Vagina (tissue), 2 donors: ENCODE results near the gene IL1F10.

Experiments
- POLR2A ChIP-seq, 2 donors: fragments of 450-650 bp; IDR thresholded peaks; one replicate each; pipeline ENCODE4 v1.6.1; 2017; ENCODE audit warnings: antibody characterized with exemption in 2 of 2, mild to moderate bottlenecking in 2 of 2, moderate library complexity in 2 of 2
- POLR2AphosphoS5 ChIP-seq, 2 donors: sonication (generic); formaldehyde crosslinking; IDR thresholded peaks; one replicate each; pipeline ENCODE4 v1.9.0; 2017; ENCODE audit warnings: antibody characterized with exemption in 2 of 2, mild to moderate bottlenecking in 2 of 2, low read depth in 1 of 2; ENCODE audit not compliant: insufficient read depth in 1 of 2

- no peak for TF ChIP-seq POLR2AphosphoS5 (IDR thresholded peaks at IDR 0.05; ENCODE audit: insufficient read depth in 1 of 2, low read depth in 1 of 2)
- no peak for TF ChIP-seq POLR2A (IDR thresholded peaks at IDR 0.05)
These were observed 31.0 kb upstream of the IL1F10 start for GRCh38 chr2:113036763-113037162.
